ENCODE measurements around the gene MYO5B. TPM values are rescaled to one million over a fixed set of nuclear protein-coding genes. Genes with fewer than 3 reads are reported as not detected.

MYO5B gene
- total RNA-seq, 1 donor from 2014 or later: 39.1 TPM

DNA sequence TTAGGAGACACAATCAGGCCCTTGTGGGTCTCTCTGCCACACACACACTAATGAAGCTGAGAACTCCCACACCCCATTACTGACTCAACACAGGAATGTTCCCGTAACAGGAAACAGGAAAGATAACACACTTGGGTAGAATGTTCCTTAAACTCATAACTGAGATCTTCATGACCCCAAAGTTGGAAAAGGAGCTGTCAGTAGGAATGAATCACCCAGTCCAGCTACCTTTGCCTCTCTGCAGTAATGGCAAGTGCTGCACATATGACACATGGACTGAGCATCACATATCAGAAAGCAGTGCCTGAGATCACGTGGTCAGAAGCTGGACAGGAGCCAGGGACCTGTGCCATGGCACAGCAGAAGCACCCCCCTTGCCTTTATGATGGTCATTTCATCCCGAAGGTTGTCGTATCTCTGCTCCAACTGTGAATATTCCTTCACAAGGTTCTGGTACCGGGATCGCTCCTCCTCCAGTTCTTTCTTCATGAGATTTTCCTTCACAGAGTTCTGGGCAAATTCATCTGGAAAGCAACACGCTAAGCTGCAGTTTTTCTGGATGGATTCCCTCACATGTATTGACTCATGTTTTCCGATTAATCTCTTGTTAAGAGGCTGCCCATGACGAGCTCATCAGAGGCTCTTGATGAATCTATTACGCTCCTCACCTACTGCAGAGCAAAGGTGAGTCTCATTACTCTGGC, 316.2 kb downstream of the MYO5B start:
- no peaks in the 10 kb centered on the region for H3K27me3 Mint-ChIP-seq
- no peaks in the 10 kb centered on the region for H3K4me1 Mint-ChIP-seq (ENCODE audit: low read depth)
- peaks cover 8% of the 10 kb centered on the region for H3K36me3 Mint-ChIP-seq (ENCODE audit: insufficient read depth)
- no peak overlapping the region for H3K4me3 Mint-ChIP-seq (ENCODE audit: low read depth)
- TF ChIP-seq, protein P1, sequence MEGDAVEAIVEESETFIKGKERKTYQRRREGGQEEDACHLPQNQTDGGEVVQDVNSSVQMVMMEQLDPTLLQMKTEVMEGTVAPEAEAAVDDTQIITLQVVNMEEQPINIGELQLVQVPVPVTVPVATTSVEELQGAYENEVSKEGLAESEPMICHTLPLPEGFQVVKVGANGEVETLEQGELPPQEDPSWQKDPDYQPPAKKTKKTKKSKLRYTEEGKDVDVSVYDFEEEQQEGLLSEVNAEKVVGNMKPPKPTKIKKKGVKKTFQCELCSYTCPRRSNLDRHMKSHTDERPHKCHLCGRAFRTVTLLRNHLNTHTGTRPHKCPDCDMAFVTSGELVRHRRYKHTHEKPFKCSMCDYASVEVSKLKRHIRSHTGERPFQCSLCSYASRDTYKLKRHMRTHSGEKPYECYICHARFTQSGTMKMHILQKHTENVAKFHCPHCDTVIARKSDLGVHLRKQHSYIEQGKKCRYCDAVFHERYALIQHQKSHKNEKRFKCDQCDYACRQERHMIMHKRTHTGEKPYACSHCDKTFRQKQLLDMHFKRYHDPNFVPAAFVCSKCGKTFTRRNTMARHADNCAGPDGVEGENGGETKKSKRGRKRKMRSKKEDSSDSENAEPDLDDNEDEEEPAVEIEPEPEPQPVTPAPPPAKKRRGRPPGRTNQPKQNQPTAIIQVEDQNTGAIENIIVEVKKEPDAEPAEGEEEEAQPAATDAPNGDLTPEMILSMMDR (IDR thresholded peaks at IDR 0.05; ENCODE audit: unreplicated experiment): no peak
- no peaks in the 10 kb centered on the region for H3K9me3 Mint-ChIP-seq (ENCODE audit: low read depth)
- DNase-seq (ENCODE audit: low spot score, unreplicated experiment): no peak
- no peak overlapping the region for H3K27ac Mint-ChIP-seq

- H3K27me3 Mint-ChIP-seq: no peaks in the 10 kb centered on the region
- peaks cover 8% of the 10 kb centered on the region for H3K36me3 Mint-ChIP-seq (ENCODE audit: insufficient read depth)
- H3K9me3 Mint-ChIP-seq (ENCODE audit: low read depth): no peaks in the 10 kb centered on the region
- TF ChIP-seq, protein P1 (IDR thresholded peaks at IDR 0.05; ENCODE audit: unreplicated experiment): no peak
- no peak for DNase-seq (ENCODE audit: low spot score, unreplicated experiment)
- H3K4me3 Mint-ChIP-seq (ENCODE audit: low read depth): no peak overlapping the region
- no peak overlapping the region for H3K27ac Mint-ChIP-seq
- H3K4me1 Mint-ChIP-seq (ENCODE audit: low read depth): no peaks in the 10 kb centered on the region
Observed at GRCh38 chr18:49878015-49878414, 316.9 kb downstream of the MYO5B start.

- H3K4me3 Mint-ChIP-seq (ENCODE audit: low read depth): no peak overlapping the region
- no peaks in the 10 kb centered on the region for H3K9me3 Mint-ChIP-seq (ENCODE audit: low read depth)
- H3K27me3 Mint-ChIP-seq: no peaks in the 10 kb centered on the region
- TF ChIP-seq, protein P1 (IDR thresholded peaks at IDR 0.05; ENCODE audit: unreplicated experiment): no peak
- H3K36me3 Mint-ChIP-seq (ENCODE audit: insufficient read depth): peaks cover 12% of the 10 kb centered on the region
- no peak overlapping the region for H3K27ac Mint-ChIP-seq
- H3K4me1 Mint-ChIP-seq (ENCODE audit: low read depth): no peaks in the 10 kb centered on the region
- DNase-seq (ENCODE audit: low spot score, unreplicated experiment): no peak
Observed at GRCh38 chr18:49876536-49876935, 318.4 kb downstream of the MYO5B start.

DNA sequence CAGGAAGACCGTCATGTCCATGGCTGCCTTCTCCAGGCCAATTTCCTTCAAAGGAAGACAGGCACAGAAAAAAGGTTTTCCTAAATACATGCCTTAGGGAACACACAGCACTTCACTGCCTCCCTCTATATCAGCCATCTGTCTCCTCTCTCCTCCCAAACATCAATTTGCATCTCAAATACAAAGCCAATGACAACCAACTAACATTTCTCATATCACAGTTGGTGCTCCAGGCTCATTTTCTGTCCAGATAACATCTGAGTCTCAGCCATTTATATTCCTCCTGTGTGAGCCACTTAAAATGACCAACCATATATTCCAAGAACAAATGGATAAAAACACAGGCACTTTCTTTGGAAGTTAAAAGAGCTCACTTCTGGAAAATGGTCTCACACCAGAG, 319.2 kb downstream of the MYO5B start:
- Mint-ChIP-seq H3K4me3 (ENCODE audit: low read depth) (no peak overlapping the region), H3K4me1 (ENCODE audit: low read depth) (no peaks in the 10 kb centered on the region), H3K27ac (no peak overlapping the region), H3K27me3 (no peaks in the 10 kb centered on the region), H3K36me3 (ENCODE audit: insufficient read depth) (peaks cover 12% of the 10 kb centered on the region), H3K9me3 (ENCODE audit: low read depth) (no peaks in the 10 kb centered on the region)
- no peak for DNase-seq (ENCODE audit: low spot score, unreplicated experiment)
- TF ChIP-seq, protein P1 (IDR thresholded peaks at IDR 0.05; ENCODE audit: unreplicated experiment): no peak

DNA sequence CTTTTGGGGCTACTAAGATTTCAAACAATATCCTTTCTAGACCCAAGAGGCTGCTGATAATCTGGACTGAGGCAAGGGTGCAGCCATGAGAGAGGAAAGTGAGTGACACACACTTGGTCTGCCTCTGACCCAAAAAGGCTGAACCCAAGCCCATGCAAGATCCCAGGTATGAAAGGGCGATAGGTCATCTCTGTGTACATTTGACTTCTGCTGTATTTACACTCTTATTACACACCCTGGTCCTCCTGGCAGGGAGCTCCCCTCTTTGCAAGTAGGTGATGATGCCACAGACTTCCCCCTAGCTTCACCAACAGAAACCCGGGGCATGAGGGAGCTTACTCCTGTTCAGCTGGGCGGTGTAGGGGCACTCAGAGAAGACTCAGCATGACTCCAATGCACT, 319.8 kb downstream of the MYO5B start:
- Mint-ChIP-seq H3K9me3 (ENCODE audit: low read depth) (no peaks in the 10 kb centered on the region), H3K4me3 (ENCODE audit: low read depth) (no peak overlapping the region), H3K36me3 (ENCODE audit: insufficient read depth) (peaks cover 11% of the 10 kb centered on the region), H3K27me3 (no peaks in the 10 kb centered on the region), H3K27ac (no peak overlapping the region), H3K4me1 (ENCODE audit: low read depth) (no peaks in the 10 kb centered on the region)
- TF ChIP-seq, protein P1 (IDR thresholded peaks at IDR 0.05; ENCODE audit: unreplicated experiment): no peak
- DNase-seq (ENCODE audit: low spot score, unreplicated experiment): no peak

Data from progenitor cell of endocrine pancreas (in vitro differentiated cells).